ENCODE measurements around the gene FBXO44.

FBXO44 gene

GRCh38 chr1:11664336-11665065 is 9.8 kb downstream of the FBXO44 start:
- DNase-seq, result peak in 4 of 6 experiments; percentile 16 to 45 (median 26)

GRCh38 chr1:11668516-11668915 is 13.8 kb downstream of the FBXO44 start:
- no peak for DNase-seq

- no peak for DNase-seq
Measured at GRCh38 chr1:11670747-11671146, 16.1 kb downstream of the FBXO44 start.

GRCh38 chr1:11671205-11671543 is 16.5 kb downstream of the FBXO44 start:
- no peak for DNase-seq

GRCh38 chr1:11671544-11672286 is 17.0 kb downstream of the FBXO44 start:
- DNase-seq, result no peak

GRCh38 chr1:11673089-11673769 is 18.6 kb downstream of the FBXO44 start:
- DNase-seq, result no peak

- no peak for DNase-seq
Measured at GRCh38 chr1:11674488-11674887, 19.8 kb downstream of the FBXO44 start.

GRCh38 chr1:11675325-11675724 is 20.6 kb downstream of the FBXO44 start:
- DNase-seq, result no peak

GRCh38 chr1:11676386-11677103 is 21.9 kb downstream of the FBXO44 start:
- no peak for DNase-seq

- no peak for DNase-seq
Measured at GRCh38 chr1:11678442-11678841, 23.8 kb downstream of the FBXO44 start.

GRCh38 chr1:11680270-11681070 is 25.8 kb downstream of the FBXO44 start:
- DNase-seq, result peak in 1 of 6 experiments; percentile 52

- DNase-seq, result peak; percentile 76 to 88 (median 86)
Measured at GRCh38 chr1:11681071-11681771, 26.5 kb downstream of the FBXO44 start, which contains the start of gene MAD2L2. TSS of gene MAD2L2 (minus strand) at chr1:11681148. CDS start at chr1:11680601, 547 bp downstream.

- DNase-seq, result no peak
Measured at GRCh38 chr1:11682287-11682771, 27.7 kb downstream of the FBXO44 start.

- DNase-seq, result no peak
Measured at GRCh38 chr1:11682799-11683198, 28.1 kb downstream of the FBXO44 start.

GRCh38 chr1:11684070-11684469 is 29.4 kb downstream of the FBXO44 start:
- no peak for DNase-seq

- no peak for DNase-seq
Measured at GRCh38 chr1:11685210-11685752, 30.6 kb downstream of the FBXO44 start.

GRCh38 chr1:11688506-11688905 is 33.8 kb downstream of the FBXO44 start:
- DNase-seq, result no peak

GRCh38 chr1:11690397-11691301 is 36.0 kb downstream of the FBXO44 start:
- no peak for DNase-seq

GRCh38 chr1:11691302-11691914 is 36.7 kb downstream of the FBXO44 start, which contains the start of gene DRAXIN:
TSS of gene DRAXIN (plus strand) at chr1:11691710. CDS start at chr1:11706259, 14,549 bp downstream.
- DNase-seq, result no peak

All from stimulated activated naive CD4-positive, alpha-beta T cell (primary cell).